Measurements from ENCODE around the gene SUPT3H.

The SUPT3H gene

DNA sequence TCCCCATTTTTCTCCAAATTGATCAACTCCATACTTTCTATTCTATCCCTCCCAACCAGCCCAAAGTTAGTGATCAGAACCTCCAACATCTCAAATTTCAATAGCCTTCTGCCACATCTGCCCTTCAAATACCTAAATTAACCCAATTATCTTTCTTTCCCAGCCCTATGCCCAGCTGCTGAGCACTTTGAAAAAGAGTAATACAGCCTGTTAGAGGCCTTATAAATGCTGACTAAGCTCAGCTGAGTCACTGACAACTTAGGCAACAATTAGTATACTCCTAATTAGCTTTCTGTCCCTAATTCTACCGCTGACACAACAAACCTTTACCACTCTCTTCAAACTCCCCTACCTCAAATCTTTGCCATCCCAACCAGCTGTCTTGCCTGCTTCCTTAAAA is 26.1 kb downstream of the SUPT3H start:
- TF ChIP-seq ZFX (IDR thresholded peaks at IDR 0.05) (no peak), CTCF (conservative IDR thresholded peaks at IDR 0.05) (no peak)
- no peak overlapping the region for H3K27ac ChIP-seq

DNA sequence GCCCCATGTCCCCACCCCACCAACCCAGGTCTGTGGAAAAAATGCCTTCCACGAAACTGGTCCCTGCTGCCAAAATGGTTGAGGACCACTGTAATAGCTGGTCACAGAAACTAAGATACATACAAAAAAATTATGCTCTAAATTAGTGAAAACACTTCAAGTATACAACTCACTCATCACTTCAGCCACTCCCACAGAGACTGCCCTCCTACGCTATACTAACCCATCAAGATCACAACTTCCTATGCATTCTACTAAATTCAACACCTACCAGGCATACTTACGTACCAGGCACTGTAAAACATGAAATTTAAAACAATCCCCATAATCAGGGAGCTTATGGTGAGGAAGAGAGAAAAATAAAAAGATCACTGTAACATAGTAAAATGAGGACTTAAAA is 26.7 kb downstream of the SUPT3H start:
- no peak overlapping the region for H3K27ac ChIP-seq
- TF ChIP-seq CTCF (conservative IDR thresholded peaks at IDR 0.05), result no peak
- no peak for TF ChIP-seq ZFX (IDR thresholded peaks at IDR 0.05)

DNA sequence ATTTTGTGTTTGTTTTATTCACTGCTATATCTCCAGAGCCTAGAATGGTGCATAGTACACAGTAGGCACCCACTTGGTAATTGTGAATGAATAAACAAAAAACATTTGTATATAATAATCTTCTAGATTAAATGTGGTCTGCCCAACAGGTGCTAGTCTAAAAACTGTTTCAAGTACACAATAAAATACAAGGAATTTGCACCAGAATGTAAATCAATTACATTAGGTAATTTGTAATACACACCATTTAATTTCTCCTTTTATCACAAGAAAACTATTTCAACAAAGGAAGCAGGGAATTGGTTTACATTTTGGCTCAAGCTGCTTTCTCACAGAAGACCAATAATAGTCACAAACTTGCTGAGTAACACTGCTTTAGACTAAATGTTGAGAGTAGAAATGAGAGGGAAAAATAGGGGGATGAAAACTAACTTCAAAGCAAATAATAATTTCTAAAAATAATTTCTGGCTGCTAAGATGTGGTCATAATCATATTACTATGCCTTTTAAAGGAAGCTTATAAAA is 27.5 kb downstream of the SUPT3H start:
- H3K27ac ChIP-seq, result no peak overlapping the region
- TF ChIP-seq ZFX (IDR thresholded peaks at IDR 0.05) (no peak), CTCF (conservative IDR thresholded peaks at IDR 0.05) (no peak)

DNA sequence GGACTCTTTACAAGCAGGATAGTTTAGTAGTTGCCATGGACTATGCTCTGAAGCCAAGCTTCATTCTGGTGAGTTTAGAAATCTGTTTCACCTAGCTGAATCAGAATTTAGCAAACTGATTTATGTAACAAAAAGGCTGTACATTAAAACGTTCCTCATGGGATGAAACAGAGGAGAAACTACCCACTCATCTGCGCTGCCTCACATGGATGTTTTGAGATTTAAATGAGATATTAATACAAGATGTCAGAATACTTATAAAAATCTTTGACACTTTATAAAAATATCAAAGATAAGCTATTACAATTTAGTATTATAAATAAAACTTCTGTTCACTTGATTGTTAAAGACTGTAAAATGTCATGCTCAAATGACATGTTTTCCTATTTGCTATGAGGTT is 32.8 kb downstream of the SUPT3H start:
- TF ChIP-seq ZFX (IDR thresholded peaks at IDR 0.05), result no peak
- no peak for TF ChIP-seq CTCF (conservative IDR thresholded peaks at IDR 0.05)
- no peak overlapping the region for H3K27ac ChIP-seq

GRCh38 chr6:45328523-45328922 is 49.2 kb downstream of the SUPT3H start:
- TF ChIP-seq ZFX (IDR thresholded peaks at IDR 0.05) (no peak), CTCF (conservative IDR thresholded peaks at IDR 0.05) (no peak)

GRCh38 chr6:45327956-45328522 is 49.7 kb downstream of the SUPT3H start, which contains the start of gene RUNX2:
Gene RUNX2 (plus strand): TSS chr6:45328330. CDS start chr6:45328727, 397 bp downstream.
- no peak within 1 kb of the TSS for H3K27ac ChIP-seq
- TF ChIP-seq ZFX (IDR thresholded peaks at IDR 0.05) (no peak), CTCF (conservative IDR thresholded peaks at IDR 0.05) (no peak)

More at GRCh38 chr6:45328523-45328922, 49.2 kb downstream of the SUPT3H start:
- no peak overlapping the region for H3K27ac ChIP-seq

DNA sequence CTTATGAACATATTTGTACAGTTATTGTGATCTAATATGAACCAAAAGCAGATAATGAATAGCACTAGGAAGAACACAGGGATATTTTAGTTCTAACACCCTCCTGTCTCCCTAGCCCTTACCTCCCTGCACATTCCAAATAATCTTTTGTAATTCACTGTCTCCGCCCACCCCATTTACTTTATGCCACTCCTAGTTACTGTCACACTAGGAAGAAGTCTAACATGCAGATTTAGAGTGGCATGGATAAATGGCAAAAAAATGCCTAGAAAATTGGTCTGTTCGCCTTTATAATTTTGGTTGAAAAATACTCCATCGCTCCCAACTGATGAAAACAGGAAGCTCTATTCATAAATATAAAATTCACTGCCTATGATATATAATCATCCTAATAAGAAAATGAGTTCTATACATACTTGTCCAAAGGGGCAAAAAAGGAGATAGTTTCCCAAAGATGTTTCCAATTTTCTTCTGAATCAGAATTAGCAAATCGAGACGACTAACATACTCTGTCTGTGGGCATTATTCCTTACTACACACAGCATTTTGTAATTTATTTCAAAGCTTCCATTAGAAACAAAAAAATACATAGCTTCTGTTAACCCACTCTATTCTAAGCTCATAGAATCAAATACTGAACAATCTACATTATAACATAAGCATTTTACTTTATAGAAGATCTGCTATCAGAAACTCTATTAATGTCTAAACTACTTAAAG is 50.9 kb downstream of the SUPT3H start:
- TF ChIP-seq CTCF (conservative IDR thresholded peaks at IDR 0.05) (no peak), ZFX (IDR thresholded peaks at IDR 0.05) (no peak)
- H3K27ac ChIP-seq, result no peak overlapping the region
